ENCODE results near the gene PSME2. TPM values are rescaled to one million over a fixed set of nuclear protein-coding genes. Genes with fewer than 3 reads are reported as not detected.

PSME2 gene
- total and polyA plus RNA-seq, 2 of the 13 experiments (the other 11 are each of a cell fraction or from before 2014, with no cell fraction given) = 332 to 716 TPM

GRCh38 chr14:24139272-24139934 is 7.0 kb downstream of the PSME2 start (continued):
- TF ChIP-seq KAT7 (CRISPR knock-in tag; IDR thresholded peaks at IDR 0.05; ENCODE audit: borderline replicate concordance) = peak; percentile 15; the same call in 1 of the 2 replicates
- peak; percentile 57; the same call in 1 of the 2 replicates for TF ChIP-seq MIXL1 (CRISPR knock-in tag; IDR thresholded peaks at IDR 0.05)
- TF ChIP-seq ZFY (CRISPR knock-in tag; IDR thresholded peaks at IDR 0.05) = peak; percentile 76
- no peak for TF ChIP-seq EZH2 (conservative IDR thresholded peaks at IDR 0.05; ENCODE audit: low read depth, low read length)
- peak; percentile 9; the same call in 1 of the 2 replicates for TF ChIP-seq ZBTB33 (CRISPR knock-in tag; IDR thresholded peaks at IDR 0.05)
- TF ChIP-seq ZSCAN29 (CRISPR knock-in tag; conservative IDR thresholded peaks at IDR 0.05) = no peak
- TF ChIP-seq SIX4 (CRISPR knock-in tag; IDR thresholded peaks at IDR 0.05) = peak; percentile 24; the same call in 1 of the 2 replicates
- TF ChIP-seq ZNF33A (CRISPR knock-in tag; IDR thresholded peaks at IDR 0.05; ENCODE audit: borderline replicate concordance) = no peak
- TF ChIP-seq NCOA2 (CRISPR knock-in tag; IDR thresholded peaks at IDR 0.05) = no peak
- TF ChIP-seq ZNF780A (CRISPR knock-in tag; IDR thresholded peaks at IDR 0.05) = no peak
- TF ChIP-seq HNRNPL (IDR thresholded peaks at IDR 0.05; ENCODE audit: low read depth, low read length) = 0 out of 2 replicates have a peak, but pooled peaks have one; percentile 31
- no peak for TF ChIP-seq MTF1 (CRISPR knock-in tag; IDR thresholded peaks at IDR 0.05)
- TF ChIP-seq RFX3 (CRISPR knock-in tag; IDR thresholded peaks at IDR 0.05) = no peak
- no peak for TF ChIP-seq SCMH1 (CRISPR knock-in tag; IDR thresholded peaks at IDR 0.05; ENCODE audit: borderline replicate concordance)
- 0 out of 2 replicates have a peak, but pooled peaks have one; percentile 50 for TF ChIP-seq PHF8 (CRISPR knock-in tag; IDR thresholded peaks at IDR 0.05)
- no peak for TF ChIP-seq MED8 (CRISPR knock-in tag; IDR thresholded peaks at IDR 0.05; ENCODE audit: insufficient replicate concordance)
- TF ChIP-seq ZNF276 (CRISPR knock-in tag; IDR thresholded peaks at IDR 0.05; ENCODE audit: low read depth) = no peak
- no peak for TF ChIP-seq TEF (CRISPR knock-in tag; IDR thresholded peaks at IDR 0.05)
- no peak for TF ChIP-seq ZNF609 (CRISPR knock-in tag; IDR thresholded peaks at IDR 0.05; ENCODE audit: borderline replicate concordance)
- TF ChIP-seq CAMTA2 (CRISPR knock-in tag; IDR thresholded peaks at IDR 0.05; ENCODE audit: borderline replicate concordance) = peak; percentile 76; the same call in 1 of the 2 replicates
- no peak for TF ChIP-seq REPIN1 (CRISPR knock-in tag; IDR thresholded peaks at IDR 0.05; ENCODE audit: borderline replicate concordance, low read depth)
